NCI-H1694 treated with DMSO at 0.1 percent for 48 hours (cell line): ENCODE data around the gene HMX1.

Experiments used
- DNase-seq: peaks from one replicate; lab custom pipeline; 2025; lab: John Stamatoyannopoulos, UW

HMX1 gene

DNA sequence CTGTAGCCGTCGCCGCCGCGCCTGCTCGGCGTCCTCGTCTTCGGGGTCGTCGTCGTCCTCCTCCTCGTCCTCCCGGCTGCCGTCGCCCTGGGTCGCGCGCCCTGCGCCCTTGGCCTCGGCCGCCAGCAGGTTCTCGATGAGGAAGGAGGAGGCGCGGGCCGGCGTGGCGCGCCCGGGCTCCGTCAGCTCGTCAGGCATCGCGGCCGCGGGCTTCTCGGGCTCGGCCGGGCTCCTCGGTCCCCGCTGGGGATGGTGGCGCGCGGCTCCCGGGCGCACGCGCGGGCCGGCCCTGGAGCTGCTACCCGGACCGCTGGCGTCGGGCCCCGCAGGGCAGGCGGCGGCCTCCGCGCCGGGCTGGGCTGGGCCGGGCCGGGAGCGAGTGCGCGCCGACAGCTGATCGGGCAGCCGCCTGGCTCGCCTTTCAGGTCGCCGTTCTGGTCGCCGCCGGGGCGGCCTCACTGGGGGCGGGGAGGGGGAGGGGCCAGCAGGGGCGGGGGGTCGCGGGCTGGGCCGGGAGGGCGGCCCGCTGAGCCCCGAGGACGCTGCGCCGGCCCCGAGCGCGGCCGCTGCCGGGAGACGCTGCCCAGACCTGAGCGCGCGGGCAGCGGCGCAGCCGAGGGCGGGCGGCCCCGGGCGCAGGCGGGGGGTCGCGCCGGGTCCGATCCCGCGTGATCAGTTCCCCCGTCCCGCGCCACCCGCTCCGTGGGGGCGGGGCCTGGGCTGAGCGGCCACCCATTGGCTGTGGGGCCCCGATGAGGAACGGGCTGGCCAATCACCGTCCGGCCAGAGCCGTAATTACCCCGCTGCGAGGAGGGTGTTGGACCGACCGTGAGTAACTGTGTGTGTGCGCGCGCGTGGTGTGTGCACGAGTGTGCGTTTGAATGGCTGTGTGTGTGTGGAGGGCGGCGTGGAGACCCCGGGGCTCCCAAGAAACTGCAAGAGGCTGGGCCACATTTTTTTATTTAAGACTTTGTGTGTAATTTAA lies at the start of gene HMX1:
Gene HMX1 (minus strand): TSS at position 423 of the 985 bp plus-strand sequence. CDS start 225 bp downstream, at position 198.
- DNase-seq, result no peak

GRCh38 chr4:8920969-8921368 lies 49.3 kb upstream of the HMX1 start:
- no peak for DNase-seq

DNA sequence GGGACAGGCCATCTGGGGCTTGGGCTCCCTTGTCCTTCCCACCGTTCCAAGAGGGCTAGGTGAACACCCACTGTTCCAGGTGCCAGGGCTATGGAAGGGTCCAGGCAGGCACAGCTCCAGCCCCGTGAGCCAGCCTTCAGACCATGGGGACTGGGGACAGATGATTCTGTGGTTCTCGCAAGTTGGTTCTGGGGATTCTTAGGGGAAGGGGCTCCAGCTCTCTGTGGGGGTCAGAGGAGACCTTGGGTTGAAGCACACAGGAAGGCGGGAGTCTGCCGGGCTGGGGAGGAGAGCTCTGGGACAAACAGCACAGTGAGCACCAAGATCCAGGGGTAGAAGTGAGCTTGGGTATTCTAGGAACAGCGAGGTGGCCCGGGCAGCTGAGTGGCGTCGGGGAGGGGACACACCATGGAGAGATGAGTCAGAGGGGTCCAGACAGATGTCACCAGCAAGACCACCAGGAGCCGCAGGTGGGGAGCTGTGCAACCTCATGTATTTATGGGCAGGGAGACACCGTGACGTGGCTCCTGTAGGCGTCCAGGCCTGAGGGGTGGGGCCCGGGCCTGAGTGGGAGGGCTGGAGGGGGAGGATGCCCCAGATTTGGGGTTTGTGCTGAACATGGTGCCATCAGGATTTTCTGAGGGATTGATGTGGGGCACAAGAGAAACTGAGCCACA lies 48.8 kb upstream of the HMX1 start:
- DNase-seq, result no peak

- no peak for DNase-seq
These were observed 48.1 kb upstream of the HMX1 start for GRCh38 chr4:8919651-8920288.

GRCh38 chr4:8917868-8918783 lies 46.5 kb upstream of the HMX1 start:
- DNase-seq, result peak; percentile 3

DNA sequence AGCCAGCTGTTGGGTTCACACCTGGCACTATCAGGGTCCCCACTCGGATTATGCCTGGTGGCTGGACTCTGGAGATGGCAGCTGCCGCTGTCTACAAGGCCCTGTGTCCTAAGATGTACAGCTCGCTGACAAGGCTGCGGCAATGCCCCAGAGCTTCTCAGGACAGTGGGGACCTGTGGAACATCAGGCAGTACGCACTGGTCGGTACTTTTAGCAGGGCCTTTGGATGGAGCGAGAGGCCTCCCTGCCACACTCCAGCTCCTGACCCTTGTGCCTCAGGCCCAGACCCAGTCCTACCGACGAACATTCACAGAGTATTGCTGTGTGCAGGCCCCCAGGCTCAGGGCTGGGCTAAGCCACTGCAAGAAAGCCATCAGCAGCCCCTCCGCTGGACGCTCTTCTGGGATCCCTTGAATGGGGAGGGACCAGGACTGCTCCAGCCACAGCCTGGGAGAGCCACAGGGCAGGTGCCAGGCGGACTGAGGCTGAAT lies 45.7 kb upstream of the HMX1 start:
- DNase-seq, result no peak

DNA sequence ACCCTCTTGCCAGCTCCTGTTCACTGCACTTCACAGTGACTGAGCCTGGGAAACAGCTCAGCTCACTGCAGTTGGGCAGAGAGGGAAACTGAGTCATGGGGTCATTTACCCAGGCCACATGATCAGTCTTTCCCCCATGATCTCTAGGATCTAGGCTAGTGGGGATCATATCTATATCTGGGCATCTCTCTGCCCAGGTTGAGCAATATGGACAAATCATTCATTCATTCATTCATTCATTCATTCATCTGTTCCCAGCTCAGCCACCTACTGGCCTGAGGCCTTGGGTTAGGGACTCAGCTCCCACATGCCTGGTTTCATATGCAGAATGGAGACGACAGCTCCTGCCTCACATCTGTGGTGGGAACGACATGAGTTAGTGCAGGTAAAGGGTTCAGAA lies 45.3 kb upstream of the HMX1 start:
- no peak for DNase-seq

DNA sequence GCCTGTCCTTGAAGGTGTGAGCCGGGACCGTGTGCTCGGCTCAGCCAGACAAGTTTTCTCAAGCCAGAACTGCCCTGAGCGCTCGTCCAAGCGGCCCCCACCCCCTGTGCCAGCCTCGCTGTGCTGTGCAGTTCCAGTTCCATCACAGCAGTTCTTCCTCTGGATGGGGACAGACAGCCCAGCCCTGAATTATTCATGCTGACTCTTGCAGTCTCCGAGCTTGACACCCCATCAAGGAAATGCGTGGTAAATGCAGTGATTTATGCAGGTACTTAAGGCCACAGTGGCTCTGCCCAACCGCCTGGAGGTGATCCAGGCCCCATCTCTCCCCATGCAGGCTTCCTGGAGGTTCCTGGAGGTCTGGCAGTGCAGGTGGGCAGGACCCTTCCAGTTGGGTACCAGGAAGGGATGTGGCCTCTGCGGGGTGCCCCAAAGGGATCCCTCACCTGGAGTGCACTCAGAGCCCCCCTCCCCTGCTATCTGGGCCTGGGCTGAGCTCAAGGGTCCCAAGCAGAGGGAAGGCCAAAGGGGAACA lies 44.8 kb upstream of the HMX1 start:
- no peak for DNase-seq

DNA sequence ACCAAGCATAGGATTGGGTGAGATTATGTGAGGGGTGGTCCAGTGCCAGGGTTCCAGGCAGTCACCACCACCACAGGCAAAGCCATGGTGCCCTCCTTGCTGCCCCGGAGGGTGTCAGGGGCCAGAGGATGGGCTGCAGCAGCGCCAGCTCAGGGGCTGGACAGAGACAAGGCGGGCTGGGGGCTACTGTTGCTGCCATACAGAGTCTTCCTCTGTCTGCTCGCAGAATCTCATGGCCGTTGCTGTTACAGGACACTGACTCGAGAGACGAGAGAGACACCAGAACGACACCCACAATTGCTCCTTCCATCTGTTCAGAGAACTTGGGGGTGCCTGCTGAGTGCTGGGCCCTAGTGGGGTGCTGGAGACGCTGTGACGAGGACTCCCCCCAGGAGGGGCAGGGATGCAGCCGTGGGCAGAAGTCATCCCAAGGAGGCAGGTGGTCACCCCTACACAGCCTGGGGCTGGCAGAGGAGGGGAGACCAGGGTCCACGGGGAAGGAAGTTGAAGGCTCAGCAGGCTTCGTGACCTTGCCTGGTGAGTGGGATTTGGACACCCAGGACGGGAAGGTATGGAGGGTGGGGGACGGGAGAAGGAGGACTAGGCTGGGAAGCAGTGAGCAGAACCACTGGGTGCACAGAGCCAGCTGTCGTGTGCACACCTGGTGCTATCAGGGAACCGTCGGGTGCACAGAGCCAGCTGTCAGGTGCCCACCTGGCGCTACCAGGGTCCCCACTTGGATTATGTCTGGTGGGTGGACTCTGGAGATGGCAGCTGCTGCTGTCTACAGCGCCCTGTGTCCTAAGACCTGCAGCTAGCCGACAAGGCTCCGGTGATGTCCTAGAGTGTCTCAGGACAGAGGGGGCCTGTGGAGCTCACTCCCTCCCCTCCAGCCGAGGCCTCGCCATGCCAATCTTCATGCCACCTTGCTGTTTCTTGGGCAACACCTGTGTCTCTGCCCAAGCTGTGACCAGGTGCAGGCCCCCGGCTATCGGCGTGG lies 43.9 kb upstream of the HMX1 start:
- no peak for DNase-seq

DNA sequence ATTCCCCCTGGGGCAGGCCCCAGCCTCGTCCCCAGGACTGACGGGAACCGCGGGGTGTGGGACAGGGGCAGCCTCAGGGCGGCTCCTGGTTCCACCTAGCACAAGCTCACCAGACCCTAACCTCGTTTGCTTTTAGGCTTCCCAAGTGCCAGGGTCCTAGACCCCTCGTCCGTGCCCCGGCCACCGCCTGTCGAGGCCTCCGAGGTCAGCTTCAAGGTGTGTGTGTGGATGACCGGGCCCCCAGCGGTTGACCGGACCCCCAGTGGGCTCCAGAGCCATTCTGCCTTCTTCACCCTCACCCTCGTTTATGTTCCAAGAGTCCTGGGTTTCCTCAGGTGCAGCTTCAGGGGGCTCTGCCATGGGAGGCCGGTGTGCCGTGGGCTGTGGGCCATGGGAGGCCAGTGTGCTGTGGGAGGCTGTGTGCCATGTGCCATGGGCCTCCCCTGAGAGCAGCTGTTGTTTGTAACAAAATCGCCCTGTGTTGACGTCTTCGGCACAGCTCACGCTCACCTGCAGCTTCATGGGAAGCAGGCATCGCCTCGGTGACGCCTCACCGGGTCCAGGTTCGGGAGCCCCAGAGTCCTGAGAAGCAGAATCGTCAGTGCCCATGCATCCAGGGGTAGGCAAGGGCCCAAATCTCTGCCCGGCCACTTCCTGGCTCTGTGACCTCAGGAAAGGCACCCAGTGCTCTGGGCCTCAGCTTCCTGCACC lies 43.0 kb upstream of the HMX1 start:
- no peak for DNase-seq

- DNase-seq, result no peak
These were observed 42.3 kb upstream of the HMX1 start for GRCh38 chr4:8913858-8914460.

- DNase-seq, result no peak
These were observed 41.6 kb upstream of the HMX1 start for GRCh38 chr4:8913121-8913857.

GRCh38 chr4:8912506-8912905 lies 40.9 kb upstream of the HMX1 start:
- DNase-seq, result no peak

- no peak for DNase-seq
These were observed 40.4 kb upstream of the HMX1 start for GRCh38 chr4:8912089-8912455.

DNA sequence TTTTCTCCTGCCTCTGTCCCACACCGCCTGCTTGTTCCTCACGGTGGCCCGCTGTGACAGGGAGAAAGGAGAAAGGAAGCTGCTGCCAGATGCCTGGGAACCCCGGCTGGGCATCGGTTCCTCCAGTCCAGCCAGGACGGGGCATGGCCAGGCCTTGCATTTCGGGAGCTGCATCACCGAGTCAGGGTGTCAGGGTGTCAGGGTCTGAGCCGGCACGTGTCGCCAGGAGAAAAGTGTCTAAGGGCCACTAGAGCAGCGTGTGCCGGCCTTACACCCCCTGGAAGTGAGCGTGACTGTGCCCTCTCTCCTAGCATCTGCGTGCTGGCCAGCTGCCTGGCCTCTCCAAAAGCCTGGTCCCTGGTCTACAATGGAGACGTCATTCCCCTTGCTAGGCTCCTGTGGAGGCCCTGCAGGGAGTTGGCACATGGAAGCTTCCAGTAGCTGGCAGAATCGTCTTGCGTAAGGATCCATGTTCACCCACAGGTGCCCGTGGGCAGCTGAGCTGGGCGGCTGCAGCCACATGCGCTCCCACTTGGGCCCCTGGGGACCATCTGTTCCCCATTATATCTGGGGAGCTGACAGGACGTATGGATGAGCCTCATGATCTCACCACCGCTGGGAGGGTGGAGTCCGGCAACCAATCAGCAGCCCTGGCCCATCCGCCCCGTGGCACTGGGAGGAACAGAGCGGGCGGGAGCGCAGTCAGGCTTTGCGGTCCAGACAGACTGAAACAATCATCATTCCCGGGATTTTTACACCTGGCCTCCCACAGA lies 39.9 kb upstream of the HMX1 start:
- no peak for DNase-seq

- no peak for DNase-seq
These were observed 39.2 kb upstream of the HMX1 start for GRCh38 chr4:8910822-8911315.
